ENCODE data around the gene MBD6. TPM values are rescaled to one million over a fixed set of nuclear protein-coding genes. Genes with fewer than 3 reads are reported as not detected.

The MBD6 gene
- total and polyA plus RNA-seq, 4 experiments from 2014 or later, result 0.16 to 103 (median 50.0) TPM

DNA sequence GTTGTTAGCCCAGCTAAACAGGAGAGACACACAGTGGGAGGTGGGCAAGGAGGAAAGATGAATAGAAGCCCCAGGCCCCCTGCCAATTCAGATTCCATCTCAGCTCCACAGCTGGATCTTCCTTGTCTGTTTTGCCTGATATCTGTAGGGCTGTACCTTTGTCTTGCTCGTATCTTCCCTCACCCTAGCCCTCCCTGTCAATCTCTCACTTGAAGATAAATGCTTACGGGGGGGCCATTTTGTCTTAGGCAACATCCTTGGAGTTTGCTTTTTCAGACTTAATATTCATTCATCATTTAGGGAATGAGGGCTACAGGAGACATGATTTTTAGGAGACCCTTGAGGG lies 29.7 kb downstream of the MBD6 start:
- POLR2A ChIA-PET (ENCODE audit: partially characterized antibody), result no interaction called here

DNA sequence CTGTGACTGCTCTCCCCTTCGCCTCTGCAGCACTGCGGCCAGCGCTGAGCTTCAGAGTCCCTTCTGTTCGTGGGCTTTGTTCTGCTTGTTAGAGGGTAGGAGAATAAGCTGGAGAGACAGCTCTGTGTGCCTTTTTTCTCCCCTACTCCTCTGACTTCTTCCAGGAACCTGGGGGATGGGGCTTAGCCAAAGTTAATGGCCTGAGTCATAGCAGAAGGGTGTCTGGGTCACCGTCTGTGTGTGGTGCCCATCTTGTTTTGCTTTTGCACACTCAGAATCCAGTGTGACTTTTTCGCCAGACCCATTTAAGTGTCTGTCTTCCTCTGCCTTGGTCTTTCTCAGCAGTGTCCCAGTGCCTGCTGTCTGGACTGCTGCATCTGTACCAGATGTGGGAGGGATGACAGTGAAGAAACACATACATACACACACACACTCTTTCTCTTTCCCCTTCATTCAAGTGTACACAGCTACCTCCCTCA lies 30.2 kb downstream of the MBD6 start:
- no peaks in the 10 kb centered on the region for H3K36me3 ChIP-seq (ENCODE audit: insufficient read depth, low read length)
- DNase-seq, result no peak
- no peak overlapping the region for H3K4me3 ChIP-seq (ENCODE audit: low read length in 2 of 2)
- no peak overlapping the region for H3K4me3 Mint-ChIP-seq
- ChIA-PET CTCF (ENCODE audit: partially characterized antibody) (interaction anchor here (0.6 to 1.3 kb wide), 2 partner anchors 42 to 94 kb away, joined by 3 read pairs; no protein-coding TSS in a partner anchor), POLR2A (ENCODE audit: partially characterized antibody) (no interaction called here)
- H3K36me3 Mint-ChIP-seq, result no peaks in the 10 kb centered on the region
- peaks cover 14% of the 10 kb centered on the region for H3K4me1 ChIP-seq (ENCODE audit: insufficient read depth, low read length)
- H3K27ac Mint-ChIP-seq, result no peak overlapping the region
- H3K27ac ChIP-seq (ENCODE audit: low read depth, low read length), result no peak overlapping the region
- no peaks in the 10 kb centered on the region for H3K9me3 ChIP-seq (ENCODE audit: control insufficient read depth in 1 of 2, low read length in 2 of 2)
- no peaks in the 10 kb centered on the region for H3K27me3 ChIP-seq (ENCODE audit: insufficient read depth, low read length)
- H3K9me3 Mint-ChIP-seq, result no peaks in the 10 kb centered on the region
- peaks cover 3 to 21% (median 12%) of the 10 kb centered on the region in 4 donors for H3K4me1 Mint-ChIP-seq
- intact Hi-C loops (cut with micrococcal nuclease), result no loop called here
- H3K27me3 Mint-ChIP-seq, result peaks cover 2 to 7% of the 10 kb centered on the region in 2 donors

More for the DNA sequence above, 29.7 kb downstream of the MBD6 start:
- Mint-ChIP-seq H3K27ac (no peak overlapping the region), H3K4me1 (peaks cover 7 to 26% (median 15%) of the 10 kb centered on the region in 4 donors), H3K36me3 (no peaks in the 10 kb centered on the region), H3K27me3 (peaks cover 2 to 7% of the 10 kb centered on the region in 2 donors), H3K4me3 (peak overlapping the region in 1 of 8 donors; percentile 15), H3K9me3 (no peaks in the 10 kb centered on the region)
- Histone ChIP-seq H3K36me3 (ENCODE audit: insufficient read depth, low read length) (no peaks in the 10 kb centered on the region), H3K4me1 (ENCODE audit: insufficient read depth, low read length) (peaks cover 19% of the 10 kb centered on the region), H3K27ac (ENCODE audit: low read depth, low read length) (no peak overlapping the region), H3K27me3 (ENCODE audit: insufficient read depth, low read length) (no peaks in the 10 kb centered on the region), H3K4me3 (ENCODE audit: low read length in 2 of 2) (no peak overlapping the region), H3K9me3 (ENCODE audit: control insufficient read depth in 1 of 2, low read length in 2 of 2) (no peaks in the 10 kb centered on the region)
- intact Hi-C loops (cut with micrococcal nuclease), result no loop called here
- CTCF ChIA-PET (ENCODE audit: partially characterized antibody), result interaction anchor here (0.9 to 1.3 kb wide), 2 partner anchors 19 to 94 kb away, joined by 3 read pairs; no protein-coding TSS in a partner anchor
- no peak for DNase-seq

- H3K27ac ChIP-seq (ENCODE audit: low read depth, low read length), result no peak overlapping the region
- Mint-ChIP-seq H3K36me3 (no peaks in the 10 kb centered on the region), H3K4me3 (no peak overlapping the region), H3K9me3 (no peaks in the 10 kb centered on the region), H3K4me1 (peaks cover 3 to 20% (median 12%) of the 10 kb centered on the region in 4 donors), H3K27ac (no peak overlapping the region), H3K27me3 (peaks cover 2 to 7% of the 10 kb centered on the region in 2 donors)
- H3K27me3 ChIP-seq (ENCODE audit: insufficient read depth, low read length), result no peaks in the 10 kb centered on the region
- intact Hi-C loops (cut with micrococcal nuclease), result no loop called here
- no peaks in the 10 kb centered on the region for H3K36me3 ChIP-seq (ENCODE audit: insufficient read depth, low read length)
- ChIA-PET POLR2A (ENCODE audit: partially characterized antibody) (no interaction called here), CTCF (ENCODE audit: partially characterized antibody) (interaction anchor here (0.6 to 1.5 kb wide), 3 partner anchors 31 to 95 kb away, joined by 3 read pairs; no protein-coding TSS in a partner anchor)
- H3K9me3 ChIP-seq (ENCODE audit: control insufficient read depth in 1 of 2, low read length in 2 of 2), result no peaks in the 10 kb centered on the region
- no peak overlapping the region for H3K4me3 ChIP-seq (ENCODE audit: low read length in 2 of 2)
- no peak for DNase-seq
- H3K4me1 ChIP-seq (ENCODE audit: insufficient read depth, low read length), result peaks cover 14% of the 10 kb centered on the region
These were observed 30.9 kb downstream of the MBD6 start for GRCh38 chr12:57553343-57554202.

- CTCF ChIA-PET (ENCODE audit: partially characterized antibody), result interaction anchor here (1.5 kb wide), 1 partner anchor 31 kb away, joined by 3 read pairs; no protein-coding TSS in a partner anchor
- H3K4me3 Mint-ChIP-seq, result no peak overlapping the region
- intact Hi-C loops (cut with micrococcal nuclease), result no loop called here
These were observed 31.8 kb downstream of the MBD6 start for GRCh38 chr12:57554453-57554852.

GRCh38 chr12:57554897-57555296 lies 32.3 kb downstream of the MBD6 start:
- Histone ChIP-seq H3K36me3 (ENCODE audit: insufficient read depth, low read length) (no peaks in the 10 kb centered on the region), H3K27ac (ENCODE audit: low read depth, low read length) (no peak overlapping the region), H3K9me3 (ENCODE audit: control insufficient read depth in 1 of 2, low read length in 2 of 2) (no peaks in the 10 kb centered on the region), H3K4me3 (ENCODE audit: low read length in 2 of 2) (no peak overlapping the region), H3K27me3 (ENCODE audit: insufficient read depth, low read length) (no peaks in the 10 kb centered on the region), H3K4me1 (ENCODE audit: insufficient read depth, low read length) (peaks cover 6% of the 10 kb centered on the region)
- Mint-ChIP-seq H3K9me3 (no peaks in the 10 kb centered on the region), H3K4me3 (no peak overlapping the region), H3K27ac (no peak overlapping the region), H3K27me3 (peaks cover 2 to 5% of the 10 kb centered on the region in 2 donors), H3K4me1 (peaks cover 3 to 10% (median 7%) of the 10 kb centered on the region in 4 donors), H3K36me3 (no peaks in the 10 kb centered on the region)
- intact Hi-C loops (cut with micrococcal nuclease), result no loop called here
- ChIA-PET POLR2A (ENCODE audit: partially characterized antibody) (interaction anchor here (0.6 kb wide), 1 partner anchor 8 kb away, joined by 3 read pairs; the partner anchor contains the start of gene DCTN2), CTCF (ENCODE audit: partially characterized antibody) (interaction anchor here (1.5 kb wide), 1 partner anchor 30 kb away, joined by 3 read pairs; no protein-coding TSS in a partner anchor)
- no peak for DNase-seq

More at GRCh38 chr12:57554453-57554852, 31.8 kb downstream of the MBD6 start:
- H3K36me3 ChIP-seq (ENCODE audit: insufficient read depth, low read length), result no peaks in the 10 kb centered on the region
- Mint-ChIP-seq H3K4me1 (peaks cover 3 to 11% (median 8%) of the 10 kb centered on the region in 4 donors), H3K36me3 (no peaks in the 10 kb centered on the region), H3K27me3 (peaks cover 2 to 5% of the 10 kb centered on the region in 2 donors), H3K27ac (no peak overlapping the region), H3K9me3 (no peaks in the 10 kb centered on the region)
- DNase-seq, result no peak
- POLR2A ChIA-PET (ENCODE audit: partially characterized antibody), result interaction anchor here (0.6 kb wide), 1 partner anchor 8 kb away, joined by 3 read pairs; the partner anchor contains the start of gene DCTN2
- H3K4me1 ChIP-seq (ENCODE audit: insufficient read depth, low read length), result peaks cover 11% of the 10 kb centered on the region
- no peak overlapping the region for H3K27ac ChIP-seq (ENCODE audit: low read depth, low read length)
- no peak overlapping the region for H3K4me3 ChIP-seq (ENCODE audit: low read length in 2 of 2)
- H3K27me3 ChIP-seq (ENCODE audit: insufficient read depth, low read length), result no peaks in the 10 kb centered on the region
- H3K9me3 ChIP-seq (ENCODE audit: control insufficient read depth in 1 of 2, low read length in 2 of 2), result no peaks in the 10 kb centered on the region

DNA sequence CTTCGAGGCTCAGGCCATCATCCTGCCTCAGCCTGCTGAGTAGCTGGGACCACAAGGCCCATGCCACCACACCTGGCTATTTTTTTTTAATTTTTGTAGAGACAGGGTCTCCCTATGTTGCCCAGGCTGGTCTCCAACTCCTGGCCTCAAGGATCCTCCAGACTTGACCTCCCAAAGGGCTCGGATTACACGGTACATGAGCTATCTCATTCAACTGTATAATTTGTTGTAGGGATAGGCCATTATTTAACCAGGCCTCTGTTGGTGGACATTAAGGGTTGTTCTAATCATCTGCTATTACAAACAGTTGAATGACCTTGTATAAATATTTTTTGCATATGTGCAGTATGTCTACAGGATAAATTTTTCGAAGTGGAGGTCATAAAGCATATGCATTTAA lies 36.2 kb downstream of the MBD6 start:
- Mint-ChIP-seq H3K4me1 (no peaks in the 10 kb centered on the region), H3K9me3 (no peaks in the 10 kb centered on the region), H3K27ac (no peak overlapping the region), H3K27me3 (peaks cover 0 to 9% of the 10 kb centered on the region in 2 donors), H3K4me3 (no peak overlapping the region), H3K36me3 (no peaks in the 10 kb centered on the region)
- H3K36me3 ChIP-seq (ENCODE audit: insufficient read depth, low read length), result no peaks in the 10 kb centered on the region
- DNase-seq, result no peak
- ChIA-PET POLR2A (ENCODE audit: partially characterized antibody) (no interaction called here), CTCF (ENCODE audit: partially characterized antibody) (interaction anchor here (0.8 kb wide), 1 partner anchor 13 kb away, joined by 3 read pairs; no protein-coding TSS in a partner anchor)
- no peaks in the 10 kb centered on the region for H3K4me1 ChIP-seq (ENCODE audit: insufficient read depth, low read length)
- H3K27me3 ChIP-seq (ENCODE audit: insufficient read depth, low read length), result no peaks in the 10 kb centered on the region
- no peak overlapping the region for H3K27ac ChIP-seq (ENCODE audit: low read depth, low read length)
- intact Hi-C loops (cut with micrococcal nuclease), result no loop called here
- H3K9me3 ChIP-seq (ENCODE audit: control insufficient read depth in 1 of 2, low read length in 2 of 2), result no peaks in the 10 kb centered on the region
- H3K4me3 ChIP-seq (ENCODE audit: low read length in 2 of 2), result no peak overlapping the region

GRCh38 chr12:57560516-57560915 lies 37.9 kb downstream of the MBD6 start:
- H3K27me3 ChIP-seq (ENCODE audit: insufficient read depth, low read length), result no peaks in the 10 kb centered on the region
- intact Hi-C loops (cut with micrococcal nuclease), result no loop called here
- Mint-ChIP-seq H3K9me3 (no peaks in the 10 kb centered on the region), H3K4me3 (no peak overlapping the region), H3K4me1 (no peaks in the 10 kb centered on the region), H3K36me3 (no peaks in the 10 kb centered on the region), H3K27ac (no peak overlapping the region), H3K27me3 (peaks cover 1 to 12% of the 10 kb centered on the region in 2 donors)
- H3K36me3 ChIP-seq (ENCODE audit: insufficient read depth, low read length), result no peaks in the 10 kb centered on the region
- no peak for DNase-seq
- no peak overlapping the region for H3K27ac ChIP-seq (ENCODE audit: low read depth, low read length)
- H3K4me1 ChIP-seq (ENCODE audit: insufficient read depth, low read length), result no peaks in the 10 kb centered on the region
- ChIA-PET CTCF (ENCODE audit: partially characterized antibody) (no interaction called here), POLR2A (ENCODE audit: partially characterized antibody) (no interaction called here)
- no peaks in the 10 kb centered on the region for H3K9me3 ChIP-seq (ENCODE audit: control insufficient read depth in 1 of 2, low read length in 2 of 2)
- no peak overlapping the region for H3K4me3 ChIP-seq (ENCODE audit: low read length in 2 of 2)
